Hepatocyte (in vitro differentiated cells): ENCODE results near the gene PRX.

Experiments
- EZH2 ChIP-seq: fragments of 200-600 bp; sonication (generic); IDR thresholded peaks from 2 replicates; pipeline ENCODE4 v1.6.1; 2016; ENCODE audit warnings: antibody characterized with exemption, mild to moderate bottlenecking, borderline replicate concordance
- EZH2phosphoT487 ChIP-seq: fragments of 200-600 bp; sonication (generic); IDR thresholded peaks from one replicate; pipeline ENCODE4 v1.6.1; 2018; ENCODE audit warnings: antibody characterized with exemption, mild to moderate bottlenecking, low read depth, moderate library complexity; ENCODE audit not compliant: unreplicated experiment, severe bottlenecking
- TF ChIP-seq, protein P1 (sequence below): fragments of 200-600 bp; sonication (generic); IDR thresholded peaks from 2 replicates; pipeline ENCODE4 v1.5.1; 2016; ENCODE audit warnings: antibody characterized with exemption, mild to moderate bottlenecking; ENCODE audit not compliant: poor library complexity

DNA sequence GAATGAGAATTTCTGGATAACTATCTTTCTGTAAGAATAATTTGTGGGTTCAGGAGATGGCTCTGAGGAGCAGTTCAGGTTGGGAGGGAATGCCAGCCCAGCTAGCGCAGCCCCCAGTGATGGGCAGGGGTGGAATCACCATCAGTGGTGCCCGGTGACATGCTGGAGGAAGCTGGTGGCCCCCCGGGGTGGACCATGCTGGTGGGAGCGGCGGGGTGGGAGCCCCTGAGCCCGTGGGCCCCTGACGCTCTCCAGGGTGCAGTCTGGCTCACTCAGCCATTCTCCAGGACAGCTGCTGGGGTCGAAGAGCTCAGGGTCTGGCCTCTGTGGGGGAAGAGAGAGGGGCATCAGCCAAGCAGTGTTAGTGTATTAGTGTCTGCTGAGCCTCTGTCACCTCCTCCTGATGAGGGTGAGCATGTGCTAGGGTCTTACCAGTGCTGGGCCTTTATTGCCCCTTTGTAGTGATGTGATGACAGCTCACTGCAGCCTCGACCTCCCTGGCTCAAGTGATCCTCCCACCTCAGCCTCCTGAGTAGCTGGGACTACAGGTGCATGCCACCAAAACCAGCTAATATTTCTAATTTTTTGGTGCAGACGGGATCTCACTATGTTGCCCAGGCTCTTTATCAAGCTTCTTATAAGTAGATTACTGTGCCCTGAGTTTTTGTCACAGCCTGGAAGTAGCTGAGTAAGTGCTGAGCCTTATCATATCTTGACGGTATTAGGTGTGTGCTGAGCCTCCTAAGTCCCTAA, 33.6 kb downstream of the PRX start:
- TF ChIP-seq, protein P1, sequence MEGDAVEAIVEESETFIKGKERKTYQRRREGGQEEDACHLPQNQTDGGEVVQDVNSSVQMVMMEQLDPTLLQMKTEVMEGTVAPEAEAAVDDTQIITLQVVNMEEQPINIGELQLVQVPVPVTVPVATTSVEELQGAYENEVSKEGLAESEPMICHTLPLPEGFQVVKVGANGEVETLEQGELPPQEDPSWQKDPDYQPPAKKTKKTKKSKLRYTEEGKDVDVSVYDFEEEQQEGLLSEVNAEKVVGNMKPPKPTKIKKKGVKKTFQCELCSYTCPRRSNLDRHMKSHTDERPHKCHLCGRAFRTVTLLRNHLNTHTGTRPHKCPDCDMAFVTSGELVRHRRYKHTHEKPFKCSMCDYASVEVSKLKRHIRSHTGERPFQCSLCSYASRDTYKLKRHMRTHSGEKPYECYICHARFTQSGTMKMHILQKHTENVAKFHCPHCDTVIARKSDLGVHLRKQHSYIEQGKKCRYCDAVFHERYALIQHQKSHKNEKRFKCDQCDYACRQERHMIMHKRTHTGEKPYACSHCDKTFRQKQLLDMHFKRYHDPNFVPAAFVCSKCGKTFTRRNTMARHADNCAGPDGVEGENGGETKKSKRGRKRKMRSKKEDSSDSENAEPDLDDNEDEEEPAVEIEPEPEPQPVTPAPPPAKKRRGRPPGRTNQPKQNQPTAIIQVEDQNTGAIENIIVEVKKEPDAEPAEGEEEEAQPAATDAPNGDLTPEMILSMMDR, result no peak
- TF ChIP-seq EZH2, result no peak
- no peak for TF ChIP-seq EZH2phosphoT487
